ENCODE data around the gene VARS2.
A peak's percentile ranks its signal among the peaks of the same experiment; 100 is the strongest.

Gene VARS2

GRCh38 chr6:30884521-30885480 lies 29.2 kb upstream of the VARS2 start:
- peak in 1 of 2 donors; percentile 9 for DNase-seq

GRCh38 chr6:30885481-30885998 lies 28.5 kb upstream of the VARS2 start:
- no peak for DNase-seq

- DNase-seq = no peak
Observed at GRCh38 chr6:30885999-30886896, 27.8 kb upstream of the VARS2 start.

GRCh38 chr6:30886897-30887255 lies 27.2 kb upstream of the VARS2 start:
- no peak for DNase-seq

- DNase-seq = no peak
Observed at GRCh38 chr6:30887901-30888815, 25.9 kb upstream of the VARS2 start.

- no peak for DNase-seq
Observed at GRCh38 chr6:30888816-30889495, 25.1 kb upstream of the VARS2 start.

GRCh38 chr6:30889496-30889885 lies 24.5 kb upstream of the VARS2 start:
- DNase-seq = no peak

GRCh38 chr6:30889921-30890645 lies 24.0 kb upstream of the VARS2 start:
- no peak for DNase-seq

- no peak for DNase-seq
Observed at GRCh38 chr6:30890646-30891449, 23.2 kb upstream of the VARS2 start.

GRCh38 chr6:30891450-30891723 lies 22.7 kb upstream of the VARS2 start:
- DNase-seq = no peak

GRCh38 chr6:30891816-30892538 lies 22.1 kb upstream of the VARS2 start:
- DNase-seq = no peak

GRCh38 chr6:30893001-30893591 lies 20.9 kb upstream of the VARS2 start:
- DNase-seq = no peak

- DNase-seq = no peak
Observed at GRCh38 chr6:30893666-30894065, 20.4 kb upstream of the VARS2 start.

- no peak for DNase-seq
Observed at GRCh38 chr6:30894381-30894780, 19.7 kb upstream of the VARS2 start.

GRCh38 chr6:30894935-30895334 lies 19.1 kb upstream of the VARS2 start:
- DNase-seq = no peak

GRCh38 chr6:30895343-30895742 lies 18.7 kb upstream of the VARS2 start:
- DNase-seq = no peak

GRCh38 chr6:30896541-30896940 lies 17.5 kb upstream of the VARS2 start:
- no peak for DNase-seq

- no peak for DNase-seq
Observed at GRCh38 chr6:30897882-30898281, 16.2 kb upstream of the VARS2 start.

- DNase-seq = no peak
Observed at GRCh38 chr6:30898750-30899360, 15.2 kb upstream of the VARS2 start.
